SK-N-SH treated with all-trans-retinoic acid at 6 μM for 48 hours (cell line): ENCODE measurements around the gene SOX5.

ENCODE experiments used
- CSDC2 ChIP-seq: fragments of 250-450 bp; sonication (Bioruptor Pico); IDR thresholded peaks from 2 replicates; pipeline ENCODE4 v1.5.0; 2020; ENCODE audit warnings: mild to moderate bottlenecking, moderate library complexity
- RARB ChIP-seq: fragments of 250-450 bp; sonication (Bioruptor Pico); IDR thresholded peaks from 2 replicates; pipeline ENCODE4 v1.8.0; 2021; ENCODE audit warnings: mild to moderate bottlenecking, moderate library complexity
- TOX ChIP-seq: fragments of 250-450 bp; sonication (Bioruptor Pico); IDR thresholded peaks from 2 replicates; pipeline ENCODE4 v1.8.0; 2021; ENCODE audit warnings: mild to moderate bottlenecking, moderate library complexity, borderline replicate concordance
- ZC3H10 ChIP-seq: fragments of 250-450 bp; sonication (Bioruptor Pico); IDR thresholded peaks from 2 replicates; pipeline ENCODE4 v1.5.1; 2021; ENCODE audit warnings: mild to moderate bottlenecking, moderate library complexity
- TF ChIP-seq, protein P1 (sequence below): fragments of 250-450 bp; sonication (Bioruptor Pico); IDR thresholded peaks from 2 replicates; pipeline ENCODE4 v1.8.0; 2020; ENCODE audit warnings: mild to moderate bottlenecking, moderate library complexity, borderline replicate concordance

DNA sequence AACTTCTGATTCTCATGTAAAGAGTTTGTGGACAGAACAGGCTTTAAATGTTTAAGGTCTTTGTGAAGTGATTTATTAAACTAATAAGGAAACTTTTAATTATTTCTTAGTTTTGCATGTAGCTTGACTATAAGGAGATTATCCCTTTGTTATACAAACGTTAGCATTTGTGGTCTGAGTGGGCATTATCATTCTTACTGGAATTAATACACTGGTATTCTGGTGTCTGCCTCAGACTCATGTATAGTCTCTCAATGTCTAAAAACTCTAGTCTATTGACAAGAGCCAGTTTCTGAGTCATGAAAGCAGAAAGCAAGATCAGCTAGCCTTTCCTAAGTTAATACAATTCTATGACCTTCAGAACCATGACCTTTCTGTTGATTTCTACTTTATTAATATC lies 51.3 kb downstream of the SOX5 start:
- TF ChIP-seq, protein P1, sequence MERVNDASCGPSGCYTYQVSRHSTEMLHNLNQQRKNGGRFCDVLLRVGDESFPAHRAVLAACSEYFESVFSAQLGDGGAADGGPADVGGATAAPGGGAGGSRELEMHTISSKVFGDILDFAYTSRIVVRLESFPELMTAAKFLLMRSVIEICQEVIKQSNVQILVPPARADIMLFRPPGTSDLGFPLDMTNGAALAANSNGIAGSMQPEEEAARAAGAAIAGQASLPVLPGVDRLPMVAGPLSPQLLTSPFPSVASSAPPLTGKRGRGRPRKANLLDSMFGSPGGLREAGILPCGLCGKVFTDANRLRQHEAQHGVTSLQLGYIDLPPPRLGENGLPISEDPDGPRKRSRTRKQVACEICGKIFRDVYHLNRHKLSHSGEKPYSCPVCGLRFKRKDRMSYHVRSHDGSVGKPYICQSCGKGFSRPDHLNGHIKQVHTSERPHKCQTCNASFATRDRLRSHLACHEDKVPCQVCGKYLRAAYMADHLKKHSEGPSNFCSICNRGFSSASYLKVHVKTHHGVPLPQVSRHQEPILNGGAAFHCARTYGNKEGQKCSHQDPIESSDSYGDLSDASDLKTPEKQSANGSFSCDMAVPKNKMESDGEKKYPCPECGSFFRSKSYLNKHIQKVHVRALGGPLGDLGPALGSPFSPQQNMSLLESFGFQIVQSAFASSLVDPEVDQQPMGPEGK (CRISPR knock-in tag) = no peak
- TF ChIP-seq RARB (CRISPR knock-in tag) (no peak), TOX (CRISPR knock-in tag) (no peak), CSDC2 (CRISPR knock-in tag) (no peak), ZC3H10 (CRISPR knock-in tag) (no peak)
